Uterus (tissue), 4 donors: ENCODE measurements around the gene GRIPAP1. TPM values are rescaled to one million over a fixed set of nuclear protein-coding genes. Genes with fewer than 3 reads are reported as not detected.

Source experiments
- DNase-seq, 2 donors: peaks; one replicate each; pipeline ENCODE4 v3.0.0-alpha.2; 2019 to 2020
- H3K27ac ChIP-seq, 2 donors: fragments of 200-600 bp; sonication (generic); 1 replicate in 1 of 2; 2 replicates in 1 of 2; pipeline ENCODE4 v1.5.1; 2016 to 2018
- H3K27me3 ChIP-seq, 2 donors: fragments of 200-600 bp; sonication (generic); one replicate each; pipeline ENCODE4 v1.5.1; 2018 to 2019; ENCODE audit warnings: control low read depth in 1 of 2
- H3K36me3 ChIP-seq, 2 donors: fragments of 200-600 bp; sonication (generic); one replicate each; pipeline ENCODE4 v1.5.1; 2019; ENCODE audit warnings: control low read depth in 1 of 2
- H3K4me1 ChIP-seq, 2 donors: fragments of 200-600 bp; sonication (generic); one replicate each; pipeline ENCODE4 v1.5.1; 2018 to 2019; ENCODE audit warnings: control low read depth in 1 of 2
- H3K4me3 ChIP-seq, 2 donors: fragments of 200-600 bp; sonication (generic); 1 replicate in 1 of 2; 2 replicates in 1 of 2; pipeline ENCODE4 v1.5.1; 2018 to 2019; ENCODE audit warnings: mild to moderate bottlenecking in 1 of 2
- H3K9me3 ChIP-seq, 2 donors: fragments of 200-600 bp; sonication (generic); one replicate each; pipeline ENCODE4 v1.5.1; 2019; ENCODE audit warnings: control low read depth in 1 of 2
- CTCF ChIP-seq, 4 experiments: fragments of 200-600 bp in 2 of 4; fragments of 450-650 bp in 2 of 4; sonication (generic) in 2 of 4; IDR thresholded peaks; one replicate each; pipeline ENCODE4 v1.5.1; 2016 to 2019; ENCODE audit warnings: antibody characterized with exemption in 4 of 4, mild to moderate bottlenecking in 2 of 4, moderate library complexity in 1 of 4
- POLR2A ChIP-seq, 2 donors: fragments of 450-650 bp; IDR thresholded peaks; one replicate each; pipeline ENCODE4 v1.6.1; 2016; ENCODE audit warnings: antibody characterized with exemption in 2 of 2, mild to moderate bottlenecking in 1 of 2, moderate library complexity in 1 of 2
- intact Hi-C: fragments of 100-400 bp; cut with DNase I; formaldehyde crosslinking; loops from one replicate; pipeline ENCODE4 v1.15.1; 2023; ENCODE audit warnings: low total_unique reads
- total RNA-seq, 4 donors: library from RNA; depleted of rRNA in 3 of 4; stranded (reverse); fragments of >200 nt in 3 of 4; gene quantifications; one replicate each; pipeline versions ENCODE4 v1.1.0 to v1.2.4, GENCODE V29; 2014 to 2023
- donor health status: DM: yes; HTN: yes; CAD: no.

GRIPAP1 gene
- total RNA-seq, 4 donors from 2014 or later, result 15.4 to 57.6 (median 22.0) TPM

- no peak overlapping the region for H3K27ac ChIP-seq
- no peaks in the 10 kb centered on the region for H3K9me3 ChIP-seq
- no peaks in the 10 kb centered on the region for H3K4me1 ChIP-seq
- intact Hi-C loops, result no loop called here
- no peak for TF ChIP-seq POLR2A (IDR thresholded peaks at IDR 0.05)
- TF ChIP-seq CTCF (IDR thresholded peaks at IDR 0.05), result no peak
- H3K36me3 ChIP-seq, result no peaks in the 10 kb centered on the region
- no peak overlapping the region for H3K4me3 ChIP-seq
- no peak for DNase-seq
- H3K27me3 ChIP-seq, result no peaks in the 10 kb centered on the region
These were observed 32.6 kb downstream of the GRIPAP1 start for GRCh38 chrX:48969471-48969870.

- no peak for DNase-seq
- Histone ChIP-seq H3K4me3 (no peak overlapping the region), H3K9me3 (no peaks in the 10 kb centered on the region), H3K4me1 (no peaks in the 10 kb centered on the region), H3K27ac (no peak overlapping the region), H3K36me3 (no peaks in the 10 kb centered on the region), H3K27me3 (no peaks in the 10 kb centered on the region)
- intact Hi-C loops, result no loop called here
- TF ChIP-seq POLR2A (IDR thresholded peaks at IDR 0.05) (no peak), CTCF (IDR thresholded peaks at IDR 0.05) (no peak)
These were observed 33.7 kb downstream of the GRIPAP1 start for GRCh38 chrX:48968377-48968776.

GRCh38 chrX:48966796-48967579 lies 35.1 kb downstream of the GRIPAP1 start:
- Histone ChIP-seq H3K4me1 (no peaks in the 10 kb centered on the region), H3K27ac (no peak overlapping the region), H3K36me3 (no peaks in the 10 kb centered on the region), H3K4me3 (no peak overlapping the region), H3K9me3 (no peaks in the 10 kb centered on the region), H3K27me3 (no peaks in the 10 kb centered on the region)
- DNase-seq, result no peak
- no peak for TF ChIP-seq POLR2A (IDR thresholded peaks at IDR 0.05)
- TF ChIP-seq CTCF (IDR thresholded peaks at IDR 0.05), result no peak
- intact Hi-C loops, result no loop called here

GRCh38 chrX:48965959-48966358 lies 36.1 kb downstream of the GRIPAP1 start:
- TF ChIP-seq CTCF (IDR thresholded peaks at IDR 0.05) (no peak), POLR2A (IDR thresholded peaks at IDR 0.05) (no peak)
- Histone ChIP-seq H3K27ac (no peak overlapping the region), H3K9me3 (no peaks in the 10 kb centered on the region), H3K27me3 (no peaks in the 10 kb centered on the region), H3K4me3 (no peak overlapping the region), H3K36me3 (no peaks in the 10 kb centered on the region), H3K4me1 (no peaks in the 10 kb centered on the region)
- intact Hi-C loops, result no loop called here
- DNase-seq, result no peak

- Histone ChIP-seq H3K4me3 (no peak overlapping the region), H3K9me3 (no peaks in the 10 kb centered on the region), H3K27ac (no peak overlapping the region), H3K27me3 (no peaks in the 10 kb centered on the region), H3K36me3 (no peaks in the 10 kb centered on the region), H3K4me1 (no peaks in the 10 kb centered on the region)
- intact Hi-C loops, result no loop called here
- DNase-seq, result no peak
- no peak for TF ChIP-seq POLR2A (IDR thresholded peaks at IDR 0.05)
These were observed 40.4 kb downstream of the GRIPAP1 start for GRCh38 chrX:48961585-48962091.
